Measurements from ENCODE around the gene SMIM10L2A. TPM values are rescaled to one million over a fixed set of nuclear protein-coding genes. Genes with fewer than 3 reads are reported as not detected.

Gene SMIM10L2A
- total RNA-seq, 1 donor: under 0.01 TPM

DNA sequence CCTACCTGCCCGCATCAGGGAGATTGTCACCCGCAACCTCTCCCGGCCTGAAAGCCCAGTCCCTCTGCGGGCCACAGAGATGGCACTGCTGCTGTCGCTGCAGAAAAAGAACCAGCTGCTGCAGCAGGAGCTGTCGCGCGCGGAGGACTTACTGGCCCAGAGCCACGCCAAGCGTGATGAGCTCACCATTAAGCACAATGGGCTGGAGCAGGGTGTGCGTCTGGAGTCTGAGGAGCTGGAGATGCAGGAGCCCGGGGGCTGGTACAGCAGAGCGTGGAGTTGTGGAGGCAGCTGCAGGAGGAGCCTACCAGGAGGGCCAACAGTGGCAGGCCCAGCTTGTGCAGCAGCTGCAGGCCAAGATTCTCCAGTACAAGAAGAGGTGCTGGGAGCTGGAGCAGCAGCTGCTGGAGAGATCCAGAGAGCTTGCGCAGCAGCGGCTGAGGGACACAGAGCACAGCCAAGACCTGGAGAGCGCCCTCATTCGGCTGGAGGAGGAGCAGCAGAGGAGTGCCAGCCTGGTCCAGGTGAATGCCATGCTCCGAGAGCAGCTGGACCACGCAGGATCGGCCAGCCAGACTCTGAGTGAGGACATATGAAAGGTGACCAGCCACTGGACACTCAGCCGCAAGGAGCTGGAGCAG lies 11.3 kb downstream of the SMIM10L2A start:
- DNase-seq (ENCODE audit: insufficient read length, low spot score, missing footprints): no peak
- no peaks in the 10 kb centered on the region for H3K36me3 ChIP-seq (ENCODE audit: insufficient read depth, low read length)
- H2AFZ ChIP-seq (ENCODE audit: low read length): no peak overlapping the region
- H3K27me3 ChIP-seq (ENCODE audit: insufficient read depth, low read length): no peaks in the 10 kb centered on the region
- no peaks in the 10 kb centered on the region for H3K4me1 ChIP-seq (ENCODE audit: insufficient read depth, low read length)
- TF ChIP-seq, protein P1, sequence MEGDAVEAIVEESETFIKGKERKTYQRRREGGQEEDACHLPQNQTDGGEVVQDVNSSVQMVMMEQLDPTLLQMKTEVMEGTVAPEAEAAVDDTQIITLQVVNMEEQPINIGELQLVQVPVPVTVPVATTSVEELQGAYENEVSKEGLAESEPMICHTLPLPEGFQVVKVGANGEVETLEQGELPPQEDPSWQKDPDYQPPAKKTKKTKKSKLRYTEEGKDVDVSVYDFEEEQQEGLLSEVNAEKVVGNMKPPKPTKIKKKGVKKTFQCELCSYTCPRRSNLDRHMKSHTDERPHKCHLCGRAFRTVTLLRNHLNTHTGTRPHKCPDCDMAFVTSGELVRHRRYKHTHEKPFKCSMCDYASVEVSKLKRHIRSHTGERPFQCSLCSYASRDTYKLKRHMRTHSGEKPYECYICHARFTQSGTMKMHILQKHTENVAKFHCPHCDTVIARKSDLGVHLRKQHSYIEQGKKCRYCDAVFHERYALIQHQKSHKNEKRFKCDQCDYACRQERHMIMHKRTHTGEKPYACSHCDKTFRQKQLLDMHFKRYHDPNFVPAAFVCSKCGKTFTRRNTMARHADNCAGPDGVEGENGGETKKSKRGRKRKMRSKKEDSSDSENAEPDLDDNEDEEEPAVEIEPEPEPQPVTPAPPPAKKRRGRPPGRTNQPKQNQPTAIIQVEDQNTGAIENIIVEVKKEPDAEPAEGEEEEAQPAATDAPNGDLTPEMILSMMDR (IDR thresholded peaks at IDR 0.05; ENCODE audit: extremely low read depth, low read depth, low read length): no peak
- H3K4me2 ChIP-seq (ENCODE audit: insufficient read depth, low read length): no peak overlapping the region
- no peaks in the 10 kb centered on the region for H4K20me1 ChIP-seq (ENCODE audit: insufficient read depth, low read length)
- no peak overlapping the region for H3K27ac ChIP-seq (ENCODE audit: low read depth, low read length)
- H3K79me2 ChIP-seq (ENCODE audit: insufficient read depth, low read length): no peaks in the 10 kb centered on the region
- no peak overlapping the region for H3K4me3 ChIP-seq (ENCODE audit: insufficient read depth, low read length)
- H3K9me3 ChIP-seq (ENCODE audit: low read depth, low read length): no peaks in the 10 kb centered on the region

DNA sequence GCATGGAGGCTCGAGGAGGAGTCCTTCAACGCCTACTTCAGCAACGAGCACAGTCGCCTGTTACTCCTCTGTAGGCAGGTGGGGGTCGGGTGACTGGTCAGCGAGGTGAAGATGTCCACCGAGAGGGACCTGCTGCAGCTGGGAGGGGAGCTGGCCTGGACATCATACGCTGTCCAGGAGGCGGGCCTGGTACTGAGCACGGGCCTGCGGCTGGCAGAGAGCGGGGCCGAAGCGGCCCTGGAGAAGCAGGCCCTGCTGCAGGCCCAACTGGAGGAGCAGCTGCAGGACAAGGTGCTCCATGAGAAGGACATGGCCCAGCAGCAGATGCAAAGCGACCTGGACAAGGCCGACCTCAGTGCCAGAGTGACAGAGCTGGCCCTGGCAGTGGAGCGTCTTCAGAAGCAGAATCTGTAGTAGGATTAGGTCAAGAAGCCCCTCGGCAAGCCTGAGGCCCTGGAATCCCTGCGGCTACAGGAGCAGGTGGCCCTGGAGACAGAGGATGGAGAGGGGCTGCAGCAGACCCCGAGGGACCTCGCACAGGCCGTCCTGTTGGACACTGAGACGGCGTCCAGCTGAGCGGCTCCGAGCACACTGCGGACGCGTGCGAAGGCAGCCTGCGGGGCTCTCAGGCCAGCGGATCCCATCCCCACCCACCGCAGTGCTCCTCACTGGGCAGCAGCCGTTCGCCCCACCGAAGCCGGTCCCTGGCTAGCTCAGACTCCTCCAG lies 11.9 kb downstream of the SMIM10L2A start:
- no peak for DNase-seq (ENCODE audit: insufficient read length, low spot score, missing footprints)
- H3K27ac ChIP-seq (ENCODE audit: low read depth, low read length): no peak overlapping the region
- no peaks in the 10 kb centered on the region for H4K20me1 ChIP-seq (ENCODE audit: insufficient read depth, low read length)
- no peaks in the 10 kb centered on the region for H3K79me2 ChIP-seq (ENCODE audit: insufficient read depth, low read length)
- no peaks in the 10 kb centered on the region for H3K4me1 ChIP-seq (ENCODE audit: insufficient read depth, low read length)
- no peak overlapping the region for H2AFZ ChIP-seq (ENCODE audit: low read length)
- TF ChIP-seq, protein P1 (IDR thresholded peaks at IDR 0.05; ENCODE audit: extremely low read depth, low read depth, low read length): no peak
- no peaks in the 10 kb centered on the region for H3K36me3 ChIP-seq (ENCODE audit: insufficient read depth, low read length)
- no peaks in the 10 kb centered on the region for H3K27me3 ChIP-seq (ENCODE audit: insufficient read depth, low read length)
- H3K4me3 ChIP-seq (ENCODE audit: insufficient read depth, low read length): no peak overlapping the region
- H3K4me2 ChIP-seq (ENCODE audit: insufficient read depth, low read length): no peak overlapping the region
- H3K9me3 ChIP-seq (ENCODE audit: low read depth, low read length): no peaks in the 10 kb centered on the region

DNA sequence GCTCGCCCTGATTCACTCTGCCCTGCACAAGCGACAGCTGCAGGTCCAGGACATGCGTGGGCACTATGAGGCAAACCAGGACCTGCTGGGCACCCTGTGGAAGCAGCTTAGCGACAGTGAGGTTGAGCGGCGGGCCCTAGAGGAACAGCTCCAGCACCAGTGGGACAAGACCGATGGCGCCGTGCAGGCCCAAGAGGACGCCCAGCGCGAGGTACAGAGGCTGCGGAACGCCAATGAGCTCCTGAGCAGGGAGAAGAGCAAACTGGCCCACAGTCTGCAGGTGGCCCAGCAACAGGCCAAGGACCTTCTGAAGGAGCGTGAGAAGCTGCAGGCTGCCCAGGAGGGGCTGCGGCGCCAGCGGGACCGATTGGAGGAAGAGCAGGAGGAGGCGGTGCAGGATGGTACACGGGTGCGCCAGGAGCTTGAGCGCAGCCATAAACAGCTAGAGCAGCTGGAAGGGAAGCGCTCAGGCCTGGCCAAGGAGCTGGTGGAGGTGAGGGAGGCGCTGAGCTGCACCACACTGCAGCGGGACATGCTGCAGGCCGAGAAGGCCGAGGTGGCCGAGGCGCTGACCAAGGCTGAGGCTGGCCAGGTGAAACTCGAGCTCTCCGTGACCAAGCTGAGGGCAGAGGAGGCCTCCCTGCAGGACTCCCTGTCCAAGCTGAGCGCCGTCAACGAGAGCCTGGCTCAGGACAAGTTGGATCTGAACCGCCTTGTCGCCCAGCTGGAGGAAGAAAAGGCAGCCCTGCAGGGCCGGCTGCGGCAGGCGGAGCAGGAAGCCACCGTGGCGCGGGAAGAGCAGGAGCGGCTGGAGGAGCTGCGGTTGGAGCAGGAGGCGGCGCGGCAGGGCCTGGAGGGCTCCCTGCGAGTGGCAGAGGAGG lies 12.8 kb downstream of the SMIM10L2A start:
- TF ChIP-seq, protein P1 (IDR thresholded peaks at IDR 0.05; ENCODE audit: extremely low read depth, low read depth, low read length): no peak

More for the DNA sequence above, 12.8 kb downstream of the SMIM10L2A start:
- Histone ChIP-seq H3K27ac (ENCODE audit: low read depth, low read length) (no peak overlapping the region), H3K4me1 (ENCODE audit: insufficient read depth, low read length) (no peaks in the 10 kb centered on the region), H3K79me2 (ENCODE audit: insufficient read depth, low read length) (no peaks in the 10 kb centered on the region), H3K4me3 (ENCODE audit: insufficient read depth, low read length) (no peak overlapping the region), H3K9me3 (ENCODE audit: low read depth, low read length) (no peaks in the 10 kb centered on the region), H4K20me1 (ENCODE audit: insufficient read depth, low read length) (no peaks in the 10 kb centered on the region), H3K27me3 (ENCODE audit: insufficient read depth, low read length) (no peaks in the 10 kb centered on the region), H2AFZ (ENCODE audit: low read length) (no peak overlapping the region), H3K36me3 (ENCODE audit: insufficient read depth, low read length) (no peaks in the 10 kb centered on the region), H3K4me2 (ENCODE audit: insufficient read depth, low read length) (no peak overlapping the region)
- no peak for DNase-seq (ENCODE audit: insufficient read length, low spot score, missing footprints)
